ENCODE results near the gene ADAM10.

GRCh38 chr15:58793862-58794261, 44.4 kb upstream of the ADAM10 start:
- TF ChIP-seq YY1 (IDR thresholded peaks at IDR 0.05; ENCODE audit: insufficient read depth, insufficient read length) (no peak), ZNF274 (IDR thresholded peaks at IDR 0.05; ENCODE audit: low read depth, low read length) (no peak)

All from NT2/D1 (cell line).